OCI-LY7 (cell line): ENCODE results near the gene C9orf50. TPM values are rescaled to one million over a fixed set of nuclear protein-coding genes. Genes with fewer than 3 reads are reported as not detected.

Experiments used
- BruUV-seq: library from RNA; stranded (reverse); fragments of 400-500 nt; replicated peaks from 2 replicates; lab custom pipeline; 2021; lab: Mats Ljungman, UMichigan
- CTCF ChIA-PET: fragments of 300-600 bp; sonication (Branson Sonifier 250); formaldehyde crosslinking; loops from one replicate; lab custom pipeline; 2022; ENCODE audit warnings: antibody characterized with exemption; ENCODE audit not compliant: unreplicated experiment; lab: Charles Lee
- POLR2A ChIA-PET: fragments of 300-600 bp; sonication (Branson Sonifier 250); formaldehyde crosslinking; loops from one replicate; lab custom pipeline; 2022; ENCODE audit warnings: antibody characterized with exemption; lab: Charles Lee
- DNase-seq: peaks from one replicate; pipeline ENCODE4 v3.0.0-alpha.2; 2015; ENCODE audit warnings: low spot score
- H2AFZ ChIP-seq: fragments of 200-600 bp; sonication (generic), shearing (Covaris generic); 2 replicates; pipeline ENCODE4 v1.6.1; 2014; ENCODE audit warnings: mild to moderate bottlenecking, antibody characterized with exemption, low read length, moderate library complexity
- H3K27ac ChIP-seq: fragments of 200-600 bp; sonication (generic); 2 replicates; pipeline ENCODE4 v1.5.1; 2014; ENCODE audit warnings: mixed run types, low read depth, mild to moderate bottlenecking, moderate library complexity, low read length, inconsistent platforms; ENCODE audit not compliant: poor library complexity, severe bottlenecking
- H3K36me3 ChIP-seq: fragments of 200-600 bp; sonication (generic); 2 replicates; pipeline ENCODE4 v1.6.1; 2014; ENCODE audit warnings: mild to moderate bottlenecking, antibody characterized with exemption, low read length, moderate library complexity, mixed read lengths; ENCODE audit not compliant: insufficient read depth
- H3K4me1 ChIP-seq: fragments of 200-600 bp; sonication (generic); 2 replicates; pipeline ENCODE4 v1.5.1; 2014; ENCODE audit warnings: mild to moderate bottlenecking, low read length; ENCODE audit not compliant: insufficient read depth, poor library complexity, severe bottlenecking
- H3K4me2 ChIP-seq: fragments of 200-600 bp; sonication (generic); 2 replicates; pipeline ENCODE4 v1.6.1; 2014; ENCODE audit warnings: mild to moderate bottlenecking, low read length
- H3K4me3 ChIP-seq: fragments of 200-600 bp; sonication (generic); 2 replicates; pipeline ENCODE4 v1.5.1; 2014; ENCODE audit warnings: mild to moderate bottlenecking, low read depth, low read length; ENCODE audit not compliant: poor library complexity, severe bottlenecking
- H3K79me2 ChIP-seq: fragments of 200-600 bp; sonication (generic); 2 replicates; pipeline ENCODE4 v1.6.1; 2016; ENCODE audit warnings: low read depth, mild to moderate bottlenecking, low read length, moderate library complexity, mixed read lengths; ENCODE audit not compliant: insufficient read depth
- H3K9me2 ChIP-seq: fragments of 200-600 bp; sonication (generic); 2 replicates; pipeline ENCODE4 v1.6.1; 2016; ENCODE audit warnings: mild to moderate bottlenecking, low read length, mixed read lengths; ENCODE audit not compliant: insufficient read depth
- H3K9me3 ChIP-seq: fragments of 200-600 bp; sonication (generic); 2 replicates; pipeline ENCODE4 v1.6.1; 2014; ENCODE audit warnings: mild to moderate bottlenecking, mixed run types, low read length, mixed read lengths
- H4K20me1 ChIP-seq: fragments of 200-600 bp; sonication (generic); 2 replicates; pipeline ENCODE4 v1.6.1; 2014; ENCODE audit warnings: mild to moderate bottlenecking, antibody characterized with exemption, low read length, moderate library complexity, mixed read lengths; ENCODE audit not compliant: insufficient read depth
- CTCF ChIP-seq: fragments of 200-600 bp; sonication (generic); conservative IDR thresholded peaks from 2 replicates; pipeline ENCODE4 v1.5.1; 2014; ENCODE audit warnings: mild to moderate bottlenecking, antibody characterized with exemption, low read length, moderate library complexity, mixed read lengths
- EZH2phosphoT487 ChIP-seq: fragments of 200-600 bp; sonication (generic); IDR thresholded peaks from 2 replicates; pipeline ENCODE4 v1.6.1; 2018; ENCODE audit warnings: low read depth, borderline replicate concordance, mild to moderate bottlenecking, mixed run types, antibody characterized with exemption, low read length, moderate library complexity, mixed read lengths
- intact Hi-C: fragments of 100-400 bp; cut with micrococcal nuclease; formaldehyde crosslinking; loops from one replicate; pipeline ENCODE4 v1.10.0; 2022; ENCODE audit not compliant: unreplicated experiment
- total RNA-seq, 2 experiments: library from RNA; depleted of rRNA in 1 of 2; stranded (reverse); fragments of >200 nt in 1 of 2; shearing (Covaris generic) in 1 of 2; gene quantifications; 2 replicates each; pipeline ENCODE4 v1.2.3, GENCODE V29; 2014 to 2022

C9orf50 gene
- total RNA-seq, 2 experiments from 2014 or later, result not detected

- Histone ChIP-seq H3K27ac (no peak overlapping the region), H2AFZ (no peak overlapping the region), H3K4me3 (no peak overlapping the region), H3K36me3 (peaks cover 72% of the 10 kb centered on the region), H3K4me1 (peaks cover 38% of the 10 kb centered on the region), H3K9me3 (no peaks in the 10 kb centered on the region), H3K9me2 (no peaks in the 10 kb centered on the region), H3K4me2 (peak overlapping the region; percentile 12; the same call in 1 of the 2 replicates), H4K20me1 (peaks cover 44% of the 10 kb centered on the region), H3K79me2 (peaks cover 76% of the 10 kb centered on the region)
- no TSS peak for BruUV-seq
- ChIA-PET POLR2A (no interaction called here), CTCF (no interaction called here)
- DNase-seq, result no peak
- intact Hi-C loops, result loop anchor here (5.0 kb wide), 1 partner anchor 452 kb away; the partner anchor contains the start of gene IER5L
- TF ChIP-seq CTCF (no peak), EZH2phosphoT487 (no peak)
Measured at GRCh38 chr9:129629251-129629820, 8.4 kb upstream of the C9orf50 start.

- ChIA-PET CTCF (no interaction called here), POLR2A (no interaction called here)
- H3K4me2 ChIP-seq, result peak overlapping the region; percentile 88
- no peak overlapping the region for H2AFZ ChIP-seq
- no peak for DNase-seq
- peaks cover 76% of the 10 kb centered on the region for H3K79me2 ChIP-seq
- peaks cover 44% of the 10 kb centered on the region for H3K4me1 ChIP-seq
- H3K36me3 ChIP-seq, result peaks cover 66% of the 10 kb centered on the region
- TF ChIP-seq CTCF, result no peak
- no peak for TF ChIP-seq EZH2phosphoT487
- peaks cover 40% of the 10 kb centered on the region for H4K20me1 ChIP-seq
- intact Hi-C loops, result loop anchor here (5.0 kb wide), 1 partner anchor 451 kb away; the partner anchor contains the start of gene IER5L
- no peak overlapping the region for H3K4me3 ChIP-seq
- no peak overlapping the region for H3K27ac ChIP-seq
- H3K9me3 ChIP-seq, result no peaks in the 10 kb centered on the region
- BruUV-seq, result no TSS peak
- H3K9me2 ChIP-seq, result no peaks in the 10 kb centered on the region
Measured at GRCh38 chr9:129628709-129629108, 7.8 kb upstream of the C9orf50 start.
